Activated T-cell treated with anti-CD3 and anti-CD28 coated beads for 4 hours (primary cell): Measurements from ENCODE around the gene HSF4.
A peak's percentile ranks its signal among the peaks of the same experiment; 100 is the strongest.

ENCODE experiments used
- DNase-seq: peaks from one replicate; pipeline ENCODE4 v3.0.0-alpha.2; 2020

Gene HSF4

GRCh38 chr16:67187175-67187890 lies 22.8 kb downstream of the HSF4 start:
- DNase-seq, result no peak

GRCh38 chr16:67188323-67188722 lies 23.8 kb downstream of the HSF4 start:
- no peak for DNase-seq

- no peak for DNase-seq
Observed at GRCh38 chr16:67188798-67189197, 24.3 kb downstream of the HSF4 start.

GRCh38 chr16:67190041-67190440 lies 25.5 kb downstream of the HSF4 start, which contains the start of gene EXOC3L1:
TSS of gene EXOC3L1 (minus strand) at chr16:67190136. CDS start at chr16:67189676, 460 bp downstream.
- DNase-seq, result no peak

GRCh38 chr16:67190448-67191399 lies 26.2 kb downstream of the HSF4 start:
- no peak for DNase-seq

GRCh38 chr16:67191411-67191994 lies 27.0 kb downstream of the HSF4 start:
- no peak for DNase-seq

GRCh38 chr16:67191995-67192681 lies 27.6 kb downstream of the HSF4 start, which contains the start of gene E2F4:
TSS of gene E2F4 (plus strand) at chr16:67192155. CDS start at chr16:67192228, 73 bp downstream.
- DNase-seq, result peak; percentile 74

GRCh38 chr16:67192781-67193361 lies 28.3 kb downstream of the HSF4 start:
- DNase-seq, result no peak

- no peak for DNase-seq
Observed at GRCh38 chr16:67193536-67193935, 29.0 kb downstream of the HSF4 start.

- no peak for DNase-seq
Observed at GRCh38 chr16:67194260-67194659, 29.7 kb downstream of the HSF4 start.

- no peak for DNase-seq
Observed at GRCh38 chr16:67195676-67196075, 31.1 kb downstream of the HSF4 start.

- no peak for DNase-seq
Observed at GRCh38 chr16:67196881-67197280, 32.3 kb downstream of the HSF4 start.

- DNase-seq, result no peak
Observed at GRCh38 chr16:67197704-67198103, 33.2 kb downstream of the HSF4 start.

GRCh38 chr16:67198238-67198734 lies 33.7 kb downstream of the HSF4 start:
- no peak for DNase-seq

- no peak for DNase-seq
Observed at GRCh38 chr16:67199011-67199807, 34.7 kb downstream of the HSF4 start, which contains the start of gene ELMO3. TSS of gene ELMO3 (plus strand) at chr16:67199131. CDS start at chr16:67199327, 196 bp downstream.

- DNase-seq, result no peak
Observed at GRCh38 chr16:67199808-67200198, 35.3 kb downstream of the HSF4 start.

GRCh38 chr16:67200491-67200890 lies 35.9 kb downstream of the HSF4 start:
- no peak for DNase-seq

- DNase-seq, result no peak
Observed at GRCh38 chr16:67201411-67202345, 37.1 kb downstream of the HSF4 start.

GRCh38 chr16:67202426-67202825 lies 37.9 kb downstream of the HSF4 start:
- DNase-seq, result no peak

GRCh38 chr16:67202956-67203493 lies 38.5 kb downstream of the HSF4 start:
- DNase-seq, result no peak
